ENCODE data around the gene VASP. TPM values are rescaled to one million over a fixed set of nuclear protein-coding genes. Genes with fewer than 3 reads are reported as not detected.

The VASP gene
- total and polyA plus RNA-seq, 2 of the 4 experiments (the other 2 are of a cell fraction): 61.1 to 88.8 TPM

- POLR2A ChIA-PET (ENCODE audit: unreplicated experiment): no interaction called here
- ATAC-seq (ENCODE audit: low read depth): peak; percentile 48
These were observed 18.9 kb downstream of the VASP start for GRCh38 chr19:45526143-45526542.

More at GRCh38 chr19:45526143-45526542, 18.9 kb downstream of the VASP start:
- no peak overlapping the region for H2BK120ac ChIP-seq (ENCODE audit: low read depth, low read length)
- no peaks in the 10 kb centered on the region for H3K9me3 ChIP-seq (ENCODE audit: control insufficient read depth, insufficient read depth, low read length)
- intact Hi-C loops (cut with micrococcal nuclease): no loop called here
- H3K4me3 ChIP-seq (ENCODE audit: insufficient read depth, low read depth, low read length): no peak overlapping the region
- in situ Hi-C loops (cut with MboI; ENCODE audit: low sequenced_read_pairs): loop anchor here (10.0 kb wide), 1 partner anchor 119 kb away; no protein-coding TSS in a partner anchor
- no peak overlapping the region for H2BK20ac ChIP-seq (ENCODE audit: low read depth, low read length)
- no peak overlapping the region for H4K8ac ChIP-seq (ENCODE audit: low read depth in 2 of 2, low read length in 2 of 2)
- no peak overlapping the region for H4K91ac ChIP-seq (ENCODE audit: insufficient read depth, low read depth, low read length)
- peaks cover 48% of the 10 kb centered on the region for H3K36me3 ChIP-seq (ENCODE audit: control insufficient read depth, insufficient read depth, low read length)
- H3K14ac ChIP-seq (replicated peaks; ENCODE audit: low read depth, low read length): no peak overlapping the region
- H3K79me1 ChIP-seq (ENCODE audit: low read depth in 1 of 2, low read length in 2 of 2): peaks cover 12 to 50% of the 10 kb centered on the region in 2 experiments
- 0 out of 2 replicates have a peak, but pooled peaks cover 4% of the 10 kb centered on the region for H3K9me1 ChIP-seq (ENCODE audit: insufficient read depth, low read length)
- no peak overlapping the region for H4K5ac ChIP-seq (ENCODE audit: low read depth, low read length)
- peaks cover 2% of the 10 kb centered on the region; the same call in 1 of the 2 replicates for H3K4me1 ChIP-seq (ENCODE audit: control insufficient read depth, insufficient read depth, low read length)
- H2BK5ac ChIP-seq (ENCODE audit: low read depth, low read length, poor library complexity, severe bottlenecking): no peak overlapping the region
- DNase-seq: peak; percentile 55
- no peak overlapping the region for H3K18ac ChIP-seq (ENCODE audit: low read depth, low read length)
- H2AK9ac ChIP-seq (replicated peaks; ENCODE audit: low read depth, low read length, poor library complexity): no peak overlapping the region
- no peak overlapping the region for H3K4me2 ChIP-seq (ENCODE audit: low read depth, low read length)
- no peak overlapping the region for H3K4ac ChIP-seq (ENCODE audit: low read depth, low read length)
- dilution Hi-C loops (cut with HindIII; ENCODE audit: low sequenced_read_pairs, unreplicated experiment): no loop called here
- H4K20me1 ChIP-seq (ENCODE audit: insufficient read depth, low read length): peaks cover 52% of the 10 kb centered on the region
- no peak overlapping the region for H2BK15ac ChIP-seq (ENCODE audit: low read depth, low read length)
- H3K56ac ChIP-seq (ENCODE audit: extremely low read depth, insufficient read depth, low read length): no peak overlapping the region
- H3K27me3 ChIP-seq (ENCODE audit: control insufficient read depth, insufficient read depth, low read length): no peaks in the 10 kb centered on the region
- TF ChIP-seq CEBPB (IDR thresholded peaks at IDR 0.05; ENCODE audit: low read depth, low read length) (no peak), MXI1 (IDR thresholded peaks at IDR 0.05; ENCODE audit: borderline replicate concordance, low read depth, low read length) (no peak), CTCF (conservative IDR thresholded peaks at IDR 0.05; ENCODE audit: low read depth, low read length) (no peak), RCOR1 (IDR thresholded peaks at IDR 0.05; ENCODE audit: insufficient replicate concordance, low read length) (no peak), RFX5 (IDR thresholded peaks at IDR 0.05; ENCODE audit: low read depth, low read length) (no peak), SMC3 (IDR thresholded peaks at IDR 0.05; ENCODE audit: low read depth, low read length) (no peak), FOS (IDR thresholded peaks at IDR 0.05; ENCODE audit: low read depth, low read length) (no peak), MAFK (IDR thresholded peaks at IDR 0.05; ENCODE audit: low read depth, low read length) (no peak), BHLHE40 (IDR thresholded peaks at IDR 0.05; ENCODE audit: low read depth, low read length) (no peak), POLR2A (IDR thresholded peaks at IDR 0.05; ENCODE audit: low read depth, low read length) (no peak), ELK1 (IDR thresholded peaks at IDR 0.05; ENCODE audit: borderline replicate concordance, low read depth, low read length) (no peak), CHD1 (IDR thresholded peaks at IDR 0.05; ENCODE audit: low read depth, low read length) (no peak), MAZ (IDR thresholded peaks at IDR 0.05; ENCODE audit: borderline replicate concordance, low read depth, low read length) (no peak), NFE2L2 (IDR thresholded peaks at IDR 0.05; ENCODE audit: low read depth, low read length) (no peak), RAD21 (IDR thresholded peaks at IDR 0.05; ENCODE audit: low read length) (no peak), USF2 (IDR thresholded peaks at IDR 0.05; ENCODE audit: low read depth, low read length) (no peak)
- H3K9ac ChIP-seq (ENCODE audit: low read depth, low read length): no peak overlapping the region
- no peak overlapping the region for H2AFZ ChIP-seq (replicated peaks; ENCODE audit: low read length, poor library complexity)
- no peak overlapping the region for H3K27ac ChIP-seq (ENCODE audit: insufficient read depth, low read length)
- no CpG with 5 or more reads among the region's 9 CpGs for WGBS, 2 experiments (ENCODE audit: extremely low coverage in 2 of 2, insufficient read length in 1 of 2)
- no peak overlapping the region; the same call in 1 of the 2 replicates for H2AK5ac ChIP-seq (ENCODE audit: low read depth, low read length)
- CTCF ChIA-PET: no interaction called here
- no peak overlapping the region for H3K23ac ChIP-seq (ENCODE audit: low read depth, low read length)
- no TSS peak for BruUV-seq (replicated peaks)

Data from IMR-90 (cell line).